WTC11 (cell line): ENCODE data around the gene LARP7. TPM values are rescaled to one million over a fixed set of nuclear protein-coding genes. Genes with fewer than 3 reads are reported as not detected.

Experiments
- CBFB ChIP-seq: sonication (generic); formaldehyde crosslinking; IDR thresholded peaks from 2 replicates; pipeline ENCODE4 v1.8.1; 2022; ENCODE audit warnings: mild to moderate bottlenecking, low read depth, missing genetic modification reagents
- EMX1 ChIP-seq: fragments of 250-450 bp; sonication (Bioruptor Pico); IDR thresholded peaks from 2 replicates; pipeline ENCODE4 v1.8.0; 2021; ENCODE audit warnings: mild to moderate bottlenecking
- JUN ChIP-seq: sonication (generic); formaldehyde crosslinking; IDR thresholded peaks from 2 replicates; pipeline ENCODE4 v1.8.0; 2023; ENCODE audit warnings: mild to moderate bottlenecking, missing genetic modification reagents
- NFATC4 ChIP-seq: fragments of 250-450 bp; sonication (Bioruptor Pico); IDR thresholded peaks from 2 replicates; pipeline ENCODE4 v1.9.0; 2021; ENCODE audit warnings: mild to moderate bottlenecking
- NR1H2 ChIP-seq: sonication (generic); formaldehyde crosslinking; IDR thresholded peaks from 2 replicates; pipeline ENCODE4 v1.9.0; 2021; ENCODE audit warnings: mild to moderate bottlenecking, moderate library complexity, missing genetic modification reagents
- NR2C2 ChIP-seq: sonication (generic); formaldehyde crosslinking; IDR thresholded peaks from 2 replicates; pipeline ENCODE4 v1.8.0; 2022; ENCODE audit warnings: mild to moderate bottlenecking, missing genetic modification reagents
- PRRX2 ChIP-seq: fragments of 250-450 bp; sonication (Bioruptor Pico); IDR thresholded peaks from 2 replicates; pipeline ENCODE4 v1.8.0; 2021; ENCODE audit warnings: mild to moderate bottlenecking
- RORB ChIP-seq: fragments of 250-450 bp; sonication (Bioruptor Pico); IDR thresholded peaks from 2 replicates; pipeline ENCODE4 v1.9.0; 2021; ENCODE audit warnings: mild to moderate bottlenecking
- SMAD4 ChIP-seq: sonication (generic); formaldehyde crosslinking; IDR thresholded peaks from 2 replicates; pipeline ENCODE4 v1.8.0; 2022; ENCODE audit warnings: mild to moderate bottlenecking, missing genetic modification reagents
- ZBTB21 ChIP-seq: sonication (generic); formaldehyde crosslinking; IDR thresholded peaks from 2 replicates; pipeline ENCODE4 v1.8.1; 2023; ENCODE audit warnings: mild to moderate bottlenecking, missing genetic modification reagents, borderline replicate concordance
- ZNF121 ChIP-seq: sonication (generic); formaldehyde crosslinking; IDR thresholded peaks from 2 replicates; pipeline ENCODE4 v1.8.0; 2023; ENCODE audit warnings: missing genetic modification reagents
- ZNF416 ChIP-seq: fragments of 250-450 bp; sonication (Bioruptor Pico); IDR thresholded peaks from 2 replicates; pipeline ENCODE4 v1.9.0; 2021; ENCODE audit warnings: mild to moderate bottlenecking, inconsistent platforms
- total RNA-seq: library from RNA; stranded (reverse); gene quantifications from 3 replicates; pipeline ENCODE4 v1.2.3, GENCODE V29; 2021
- TF ChIP-seq, protein P1 (sequence below): sonication (generic); formaldehyde crosslinking; IDR thresholded peaks from 2 replicates; pipeline ENCODE4 v1.8.0; 2023; ENCODE audit warnings: mild to moderate bottlenecking, missing genetic modification reagents
- TF ChIP-seq, protein P2 (sequence below): fragments of 250-450 bp; sonication (Bioruptor Pico); IDR thresholded peaks from 2 replicates; pipeline ENCODE4 v1.9.0; 2021; ENCODE audit warnings: mild to moderate bottlenecking, borderline replicate concordance
- TF ChIP-seq, protein P3 (sequence below): sonication (generic); formaldehyde crosslinking; IDR thresholded peaks from 2 replicates; pipeline ENCODE4 v1.8.0; 2022; ENCODE audit warnings: missing genetic modification reagents
- TF ChIP-seq, protein P4 (sequence below): fragments of 250-450 bp; sonication (Bioruptor Pico); IDR thresholded peaks from 2 replicates; pipeline ENCODE4 v1.8.0; 2021; ENCODE audit warnings: mild to moderate bottlenecking
- TF ChIP-seq, protein P5 (sequence below): fragments of 250-450 bp; sonication (Bioruptor Pico); IDR thresholded peaks from 2 replicates; pipeline ENCODE4 v1.9.0; 2021; ENCODE audit warnings: mild to moderate bottlenecking
- TF ChIP-seq, protein P6 (sequence below): sonication (generic); formaldehyde crosslinking; IDR thresholded peaks from 2 replicates; pipeline ENCODE4 v1.8.0; 2022; ENCODE audit warnings: mild to moderate bottlenecking, missing genetic modification reagents
- TF ChIP-seq, protein P7 (sequence below): sonication (generic); formaldehyde crosslinking; IDR thresholded peaks from 2 replicates; pipeline ENCODE4 v1.8.0; 2022; ENCODE audit warnings: mild to moderate bottlenecking, missing genetic modification reagents
- TF ChIP-seq, protein P8 (sequence below): sonication (generic); formaldehyde crosslinking; IDR thresholded peaks from 2 replicates; pipeline ENCODE4 v1.8.1; 2023; ENCODE audit warnings: mild to moderate bottlenecking, missing genetic modification reagents, moderate library complexity
- TF ChIP-seq, protein P9 (sequence below): fragments of 250-450 bp; sonication (Bioruptor Pico); IDR thresholded peaks from 2 replicates; pipeline ENCODE4 v1.9.0; 2021; ENCODE audit warnings: mild to moderate bottlenecking

LARP7 gene
- total RNA-seq, 1 experiment from 2014 or later: 46.2 TPM

DNA sequence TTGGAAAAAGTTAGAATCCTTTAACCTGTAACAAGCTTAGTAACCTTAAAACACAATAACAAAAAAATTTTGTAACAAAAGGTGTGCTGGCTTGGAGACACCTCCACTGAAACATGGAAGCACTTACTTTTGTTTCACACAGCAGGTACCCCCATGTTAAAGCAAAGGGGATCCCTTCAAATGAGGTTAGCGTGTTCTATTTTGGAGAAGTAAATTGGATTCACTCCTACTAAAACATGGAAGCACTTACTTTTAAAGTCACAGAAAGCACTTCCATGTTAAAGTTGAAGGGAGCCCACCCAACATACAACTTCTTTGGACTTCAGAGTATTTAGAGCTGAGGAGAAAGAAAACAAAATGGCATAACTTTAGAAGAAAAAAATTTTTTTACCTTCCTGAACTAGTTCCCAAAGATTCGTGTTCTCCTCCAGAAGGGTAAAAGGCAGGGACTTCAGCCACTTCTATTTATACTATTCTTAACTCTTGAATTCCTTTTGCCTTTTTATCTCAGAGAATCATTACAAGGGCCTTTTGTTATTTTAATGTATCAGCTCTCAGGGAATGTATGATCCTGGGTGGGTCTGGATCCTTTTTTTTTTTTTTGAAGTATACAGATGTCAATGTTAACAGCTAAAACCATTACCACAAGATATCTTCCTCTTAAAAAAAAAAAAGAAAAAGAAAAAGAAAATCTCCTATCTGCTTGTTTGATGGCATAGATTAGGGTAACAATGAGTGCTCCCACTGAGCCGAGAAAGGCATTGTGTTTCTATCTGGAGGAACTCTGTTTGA is 11.5 kb downstream of the LARP7 start (continued):
- TF ChIP-seq, protein P1, sequence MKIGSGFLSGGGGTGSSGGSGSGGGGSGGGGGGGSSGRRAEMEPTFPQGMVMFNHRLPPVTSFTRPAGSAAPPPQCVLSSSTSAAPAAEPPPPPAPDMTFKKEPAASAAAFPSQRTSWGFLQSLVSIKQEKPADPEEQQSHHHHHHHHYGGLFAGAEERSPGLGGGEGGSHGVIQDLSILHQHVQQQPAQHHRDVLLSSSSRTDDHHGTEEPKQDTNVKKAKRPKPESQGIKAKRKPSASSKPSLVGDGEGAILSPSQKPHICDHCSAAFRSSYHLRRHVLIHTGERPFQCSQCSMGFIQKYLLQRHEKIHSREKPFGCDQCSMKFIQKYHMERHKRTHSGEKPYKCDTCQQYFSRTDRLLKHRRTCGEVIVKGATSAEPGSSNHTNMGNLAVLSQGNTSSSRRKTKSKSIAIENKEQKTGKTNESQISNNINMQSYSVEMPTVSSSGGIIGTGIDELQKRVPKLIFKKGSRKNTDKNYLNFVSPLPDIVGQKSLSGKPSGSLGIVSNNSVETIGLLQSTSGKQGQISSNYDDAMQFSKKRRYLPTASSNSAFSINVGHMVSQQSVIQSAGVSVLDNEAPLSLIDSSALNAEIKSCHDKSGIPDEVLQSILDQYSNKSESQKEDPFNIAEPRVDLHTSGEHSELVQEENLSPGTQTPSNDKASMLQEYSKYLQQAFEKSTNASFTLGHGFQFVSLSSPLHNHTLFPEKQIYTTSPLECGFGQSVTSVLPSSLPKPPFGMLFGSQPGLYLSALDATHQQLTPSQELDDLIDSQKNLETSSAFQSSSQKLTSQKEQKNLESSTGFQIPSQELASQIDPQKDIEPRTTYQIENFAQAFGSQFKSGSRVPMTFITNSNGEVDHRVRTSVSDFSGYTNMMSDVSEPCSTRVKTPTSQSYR (CRISPR knock-in tag): peak; percentile 67; the same call in 1 of the 2 replicates
- TF ChIP-seq, protein P2, sequence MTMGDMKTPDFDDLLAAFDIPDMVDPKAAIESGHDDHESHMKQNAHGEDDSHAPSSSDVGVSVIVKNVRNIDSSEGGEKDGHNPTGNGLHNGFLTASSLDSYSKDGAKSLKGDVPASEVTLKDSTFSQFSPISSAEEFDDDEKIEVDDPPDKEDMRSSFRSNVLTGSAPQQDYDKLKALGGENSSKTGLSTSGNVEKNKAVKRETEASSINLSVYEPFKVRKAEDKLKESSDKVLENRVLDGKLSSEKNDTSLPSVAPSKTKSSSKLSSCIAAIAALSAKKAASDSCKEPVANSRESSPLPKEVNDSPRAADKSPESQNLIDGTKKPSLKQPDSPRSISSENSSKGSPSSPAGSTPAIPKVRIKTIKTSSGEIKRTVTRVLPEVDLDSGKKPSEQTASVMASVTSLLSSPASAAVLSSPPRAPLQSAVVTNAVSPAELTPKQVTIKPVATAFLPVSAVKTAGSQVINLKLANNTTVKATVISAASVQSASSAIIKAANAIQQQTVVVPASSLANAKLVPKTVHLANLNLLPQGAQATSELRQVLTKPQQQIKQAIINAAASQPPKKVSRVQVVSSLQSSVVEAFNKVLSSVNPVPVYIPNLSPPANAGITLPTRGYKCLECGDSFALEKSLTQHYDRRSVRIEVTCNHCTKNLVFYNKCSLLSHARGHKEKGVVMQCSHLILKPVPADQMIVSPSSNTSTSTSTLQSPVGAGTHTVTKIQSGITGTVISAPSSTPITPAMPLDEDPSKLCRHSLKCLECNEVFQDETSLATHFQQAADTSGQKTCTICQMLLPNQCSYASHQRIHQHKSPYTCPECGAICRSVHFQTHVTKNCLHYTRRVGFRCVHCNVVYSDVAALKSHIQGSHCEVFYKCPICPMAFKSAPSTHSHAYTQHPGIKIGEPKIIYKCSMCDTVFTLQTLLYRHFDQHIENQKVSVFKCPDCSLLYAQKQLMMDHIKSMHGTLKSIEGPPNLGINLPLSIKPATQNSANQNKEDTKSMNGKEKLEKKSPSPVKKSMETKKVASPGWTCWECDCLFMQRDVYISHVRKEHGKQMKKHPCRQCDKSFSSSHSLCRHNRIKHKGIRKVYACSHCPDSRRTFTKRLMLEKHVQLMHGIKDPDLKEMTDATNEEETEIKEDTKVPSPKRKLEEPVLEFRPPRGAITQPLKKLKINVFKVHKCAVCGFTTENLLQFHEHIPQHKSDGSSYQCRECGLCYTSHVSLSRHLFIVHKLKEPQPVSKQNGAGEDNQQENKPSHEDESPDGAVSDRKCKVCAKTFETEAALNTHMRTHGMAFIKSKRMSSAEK (CRISPR knock-in tag): peak; percentile 86; the same call in 1 of the 2 replicates
- TF ChIP-seq ZNF416 (CRISPR knock-in tag): peak; percentile 33
- TF ChIP-seq CBFB (CRISPR knock-in tag): no peak
- TF ChIP-seq, protein P3, sequence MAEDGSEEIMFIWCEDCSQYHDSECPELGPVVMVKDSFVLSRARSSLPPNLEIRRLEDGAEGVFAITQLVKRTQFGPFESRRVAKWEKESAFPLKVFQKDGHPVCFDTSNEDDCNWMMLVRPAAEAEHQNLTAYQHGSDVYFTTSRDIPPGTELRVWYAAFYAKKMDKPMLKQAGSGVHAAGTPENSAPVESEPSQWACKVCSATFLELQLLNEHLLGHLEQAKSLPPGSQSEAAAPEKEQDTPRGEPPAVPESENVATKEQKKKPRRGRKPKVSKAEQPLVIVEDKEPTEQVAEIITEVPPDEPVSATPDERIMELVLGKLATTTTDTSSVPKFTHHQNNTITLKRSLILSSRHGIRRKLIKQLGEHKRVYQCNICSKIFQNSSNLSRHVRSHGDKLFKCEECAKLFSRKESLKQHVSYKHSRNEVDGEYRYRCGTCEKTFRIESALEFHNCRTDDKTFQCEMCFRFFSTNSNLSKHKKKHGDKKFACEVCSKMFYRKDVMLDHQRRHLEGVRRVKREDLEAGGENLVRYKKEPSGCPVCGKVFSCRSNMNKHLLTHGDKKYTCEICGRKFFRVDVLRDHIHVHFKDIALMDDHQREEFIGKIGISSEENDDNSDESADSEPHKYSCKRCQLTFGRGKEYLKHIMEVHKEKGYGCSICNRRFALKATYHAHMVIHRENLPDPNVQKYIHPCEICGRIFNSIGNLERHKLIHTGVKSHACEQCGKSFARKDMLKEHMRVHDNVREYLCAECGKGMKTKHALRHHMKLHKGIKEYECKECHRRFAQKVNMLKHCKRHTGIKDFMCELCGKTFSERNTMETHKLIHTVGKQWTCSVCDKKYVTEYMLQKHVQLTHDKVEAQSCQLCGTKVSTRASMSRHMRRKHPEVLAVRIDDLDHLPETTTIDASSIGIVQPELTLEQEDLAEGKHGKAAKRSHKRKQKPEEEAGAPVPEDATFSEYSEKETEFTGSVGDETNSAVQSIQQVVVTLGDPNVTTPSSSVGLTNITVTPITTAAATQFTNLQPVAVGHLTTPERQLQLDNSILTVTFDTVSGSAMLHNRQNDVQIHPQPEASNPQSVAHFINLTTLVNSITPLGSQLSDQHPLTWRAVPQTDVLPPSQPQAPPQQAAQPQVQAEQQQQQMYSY (CRISPR knock-in tag): no peak
- TF ChIP-seq, protein P4, sequence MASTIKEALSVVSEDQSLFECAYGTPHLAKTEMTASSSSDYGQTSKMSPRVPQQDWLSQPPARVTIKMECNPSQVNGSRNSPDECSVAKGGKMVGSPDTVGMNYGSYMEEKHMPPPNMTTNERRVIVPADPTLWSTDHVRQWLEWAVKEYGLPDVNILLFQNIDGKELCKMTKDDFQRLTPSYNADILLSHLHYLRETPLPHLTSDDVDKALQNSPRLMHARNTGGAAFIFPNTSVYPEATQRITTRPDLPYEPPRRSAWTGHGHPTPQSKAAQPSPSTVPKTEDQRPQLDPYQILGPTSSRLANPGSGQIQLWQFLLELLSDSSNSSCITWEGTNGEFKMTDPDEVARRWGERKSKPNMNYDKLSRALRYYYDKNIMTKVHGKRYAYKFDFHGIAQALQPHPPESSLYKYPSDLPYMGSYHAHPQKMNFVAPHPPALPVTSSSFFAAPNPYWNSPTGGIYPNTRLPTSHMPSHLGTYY: peak; percentile 91
- peak; percentile 91 for TF ChIP-seq NFATC4 (CRISPR knock-in tag)
- TF ChIP-seq ZNF121 (CRISPR knock-in tag): no peak
- TF ChIP-seq, protein P5, sequence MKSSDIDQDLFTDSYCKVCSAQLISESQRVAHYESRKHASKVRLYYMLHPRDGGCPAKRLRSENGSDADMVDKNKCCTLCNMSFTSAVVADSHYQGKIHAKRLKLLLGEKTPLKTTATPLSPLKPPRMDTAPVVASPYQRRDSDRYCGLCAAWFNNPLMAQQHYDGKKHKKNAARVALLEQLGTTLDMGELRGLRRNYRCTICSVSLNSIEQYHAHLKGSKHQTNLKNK: 0 out of 2 replicates have a peak, but pooled peaks have one; percentile 69
- TF ChIP-seq, protein P6, sequence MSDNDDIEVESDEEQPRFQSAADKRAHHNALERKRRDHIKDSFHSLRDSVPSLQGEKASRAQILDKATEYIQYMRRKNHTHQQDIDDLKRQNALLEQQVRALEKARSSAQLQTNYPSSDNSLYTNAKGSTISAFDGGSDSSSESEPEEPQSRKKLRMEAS: 0 out of 2 replicates have a peak, but pooled peaks have one; percentile 30
- peak; percentile 67; the same call in 1 of the 2 replicates for TF ChIP-seq JUN (CRISPR knock-in tag)
- no peak for TF ChIP-seq ZBTB21 (CRISPR knock-in tag)
- TF ChIP-seq, protein P7, sequence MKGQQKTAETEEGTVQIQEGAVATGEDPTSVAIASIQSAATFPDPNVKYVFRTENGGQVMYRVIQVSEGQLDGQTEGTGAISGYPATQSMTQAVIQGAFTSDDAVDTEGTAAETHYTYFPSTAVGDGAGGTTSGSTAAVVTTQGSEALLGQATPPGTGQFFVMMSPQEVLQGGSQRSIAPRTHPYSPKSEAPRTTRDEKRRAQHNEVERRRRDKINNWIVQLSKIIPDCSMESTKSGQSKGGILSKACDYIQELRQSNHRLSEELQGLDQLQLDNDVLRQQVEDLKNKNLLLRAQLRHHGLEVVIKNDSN (CRISPR knock-in tag): 0 out of 2 replicates have a peak, but pooled peaks have one; percentile 33
- TF ChIP-seq, protein P8, sequence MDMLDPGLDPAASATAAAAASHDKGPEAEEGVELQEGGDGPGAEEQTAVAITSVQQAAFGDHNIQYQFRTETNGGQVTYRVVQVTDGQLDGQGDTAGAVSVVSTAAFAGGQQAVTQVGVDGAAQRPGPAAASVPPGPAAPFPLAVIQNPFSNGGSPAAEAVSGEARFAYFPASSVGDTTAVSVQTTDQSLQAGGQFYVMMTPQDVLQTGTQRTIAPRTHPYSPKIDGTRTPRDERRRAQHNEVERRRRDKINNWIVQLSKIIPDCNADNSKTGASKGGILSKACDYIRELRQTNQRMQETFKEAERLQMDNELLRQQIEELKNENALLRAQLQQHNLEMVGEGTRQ (CRISPR knock-in tag): no peak
- TF ChIP-seq SMAD4 (CRISPR knock-in tag): 0 out of 2 replicates have a peak, but pooled peaks have one; percentile 15
- TF ChIP-seq PRRX2: peak; percentile 91
- TF ChIP-seq, protein P9, sequence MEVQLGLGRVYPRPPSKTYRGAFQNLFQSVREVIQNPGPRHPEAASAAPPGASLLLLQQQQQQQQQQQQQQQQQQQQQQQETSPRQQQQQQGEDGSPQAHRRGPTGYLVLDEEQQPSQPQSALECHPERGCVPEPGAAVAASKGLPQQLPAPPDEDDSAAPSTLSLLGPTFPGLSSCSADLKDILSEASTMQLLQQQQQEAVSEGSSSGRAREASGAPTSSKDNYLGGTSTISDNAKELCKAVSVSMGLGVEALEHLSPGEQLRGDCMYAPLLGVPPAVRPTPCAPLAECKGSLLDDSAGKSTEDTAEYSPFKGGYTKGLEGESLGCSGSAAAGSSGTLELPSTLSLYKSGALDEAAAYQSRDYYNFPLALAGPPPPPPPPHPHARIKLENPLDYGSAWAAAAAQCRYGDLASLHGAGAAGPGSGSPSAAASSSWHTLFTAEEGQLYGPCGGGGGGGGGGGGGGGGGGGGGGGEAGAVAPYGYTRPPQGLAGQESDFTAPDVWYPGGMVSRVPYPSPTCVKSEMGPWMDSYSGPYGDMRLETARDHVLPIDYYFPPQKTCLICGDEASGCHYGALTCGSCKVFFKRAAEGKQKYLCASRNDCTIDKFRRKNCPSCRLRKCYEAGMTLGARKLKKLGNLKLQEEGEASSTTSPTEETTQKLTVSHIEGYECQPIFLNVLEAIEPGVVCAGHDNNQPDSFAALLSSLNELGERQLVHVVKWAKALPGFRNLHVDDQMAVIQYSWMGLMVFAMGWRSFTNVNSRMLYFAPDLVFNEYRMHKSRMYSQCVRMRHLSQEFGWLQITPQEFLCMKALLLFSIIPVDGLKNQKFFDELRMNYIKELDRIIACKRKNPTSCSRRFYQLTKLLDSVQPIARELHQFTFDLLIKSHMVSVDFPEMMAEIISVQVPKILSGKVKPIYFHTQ (CRISPR knock-in tag): peak; percentile 93
- no peak for TF ChIP-seq RORB (CRISPR knock-in tag)
- TF ChIP-seq NR1H2 (CRISPR knock-in tag): no peak
- TF ChIP-seq EMX1: peak; percentile 94
- TF ChIP-seq NR2C2 (CRISPR knock-in tag): no peak
